ENCODE measurements around the gene MEF2A.

GRCh38 chr15:99681990-99682389 is 116.2 kb downstream of the MEF2A start:
- TF ChIP-seq CTCF (IDR thresholded peaks at IDR 0.05 in 2 of 3, conservative IDR thresholded peaks at IDR 0.05 in 1 of 3; ENCODE audit: borderline replicate concordance in 1 of 3, insufficient read depth in 1 of 3, low read depth in 2 of 3, low read length in 2 of 3) (no peak), SRF (IDR thresholded peaks at IDR 0.05; ENCODE audit: low read depth) (no peak), POLR2A (IDR thresholded peaks at IDR 0.05; ENCODE audit: borderline replicate concordance, extremely low read depth, insufficient read depth, insufficient read length) (no peak), EZH2 (IDR thresholded peaks at IDR 0.05) (no peak), FOSL1 (IDR thresholded peaks at IDR 0.05; ENCODE audit: low read depth) (no peak), POLR2AphosphoS5 (IDR thresholded peaks at IDR 0.05; ENCODE audit: low read depth, low read length) (no peak), REST (IDR thresholded peaks at IDR 0.05; ENCODE audit: low read depth) (no peak), CEBPB (IDR thresholded peaks at IDR 0.05; ENCODE audit: low read depth) (no peak), EZH2phosphoT487 (IDR thresholded peaks at IDR 0.05; ENCODE audit: borderline replicate concordance) (no peak), RAD21 (IDR thresholded peaks at IDR 0.05; ENCODE audit: low read depth) (no peak), JUND (IDR thresholded peaks at IDR 0.05) (no peak), SIN3A (IDR thresholded peaks at IDR 0.05; ENCODE audit: low read depth) (no peak), EGR1 (IDR thresholded peaks at IDR 0.05; ENCODE audit: low read depth) (no peak), SP1 (IDR thresholded peaks at IDR 0.05; ENCODE audit: low read depth) (no peak)
